Measurements from ENCODE around the gene SPTBN1.
"Not testable (repeated sequence)": the region's sequence is repeated elsewhere in the genome, so short reads cannot be mapped to it uniquely, and the experiment has no call there.

Gene SPTBN1

GRCh38 chr2:54481686-54482085, 25.6 kb downstream of the SPTBN1 start:
- no peak overlapping the region for H3K4me3 ChIP-seq (ENCODE audit: low read depth, low read length)

GRCh38 chr2:54482715-54483114, 26.6 kb downstream of the SPTBN1 start:
- no peak overlapping the region for H3K4me3 ChIP-seq (ENCODE audit: low read depth, low read length)

More at GRCh38 chr2:54481686-54482085, 25.6 kb downstream of the SPTBN1 start:
- no peak for TF ChIP-seq CTCF (IDR thresholded peaks at IDR 0.05; ENCODE audit: insufficient read depth, low read depth, low read length, missing control alignments)
- DNase-seq (ENCODE audit: low read depth), result no peak

GRCh38 chr2:54483426-54483825, 27.3 kb downstream of the SPTBN1 start:
- no peak overlapping the region for H3K4me3 ChIP-seq (ENCODE audit: low read depth, low read length)
- DNase-seq (ENCODE audit: low read depth), result no peak
- no peak for TF ChIP-seq CTCF (IDR thresholded peaks at IDR 0.05; ENCODE audit: insufficient read depth, low read depth, low read length, missing control alignments)

More at GRCh38 chr2:54482715-54483114, 26.6 kb downstream of the SPTBN1 start:
- TF ChIP-seq CTCF (IDR thresholded peaks at IDR 0.05; ENCODE audit: insufficient read depth, low read depth, low read length, missing control alignments), result no peak
- DNase-seq (ENCODE audit: low read depth), result no peak

DNA sequence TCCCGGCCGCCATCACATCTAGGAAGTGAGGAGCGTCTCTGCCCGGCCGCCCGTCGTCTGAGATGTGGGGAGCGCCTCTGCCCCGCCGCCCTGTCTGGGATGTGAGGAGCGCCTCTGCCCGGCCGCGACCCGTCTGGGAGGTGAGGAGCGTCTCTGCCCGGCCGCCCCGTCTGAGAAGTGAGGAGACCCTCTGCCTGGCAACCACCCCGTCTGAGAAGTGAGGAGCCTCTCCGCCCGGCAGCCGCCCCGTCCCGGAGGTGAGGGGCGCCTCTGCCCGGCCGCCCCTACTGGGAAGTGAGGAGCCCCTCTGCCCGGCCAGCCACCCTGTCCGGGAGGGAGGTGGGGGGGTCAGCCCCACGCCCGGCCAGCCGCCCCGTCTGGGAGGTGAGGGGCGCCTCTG, 29.6 kb downstream of the SPTBN1 start:
- DNase-seq (ENCODE audit: low read depth); H3K4me3 ChIP-seq (ENCODE audit: low read depth, low read length): not testable (repeated sequence)

- no peak for TF ChIP-seq CTCF (IDR thresholded peaks at IDR 0.05; ENCODE audit: insufficient read depth, low read depth, low read length, missing control alignments)
- no peak overlapping the region for H3K4me3 ChIP-seq (ENCODE audit: low read depth, low read length)
- no peak for DNase-seq (ENCODE audit: low read depth)
These were observed 30.6 kb downstream of the SPTBN1 start for GRCh38 chr2:54486766-54487165.

DNA sequence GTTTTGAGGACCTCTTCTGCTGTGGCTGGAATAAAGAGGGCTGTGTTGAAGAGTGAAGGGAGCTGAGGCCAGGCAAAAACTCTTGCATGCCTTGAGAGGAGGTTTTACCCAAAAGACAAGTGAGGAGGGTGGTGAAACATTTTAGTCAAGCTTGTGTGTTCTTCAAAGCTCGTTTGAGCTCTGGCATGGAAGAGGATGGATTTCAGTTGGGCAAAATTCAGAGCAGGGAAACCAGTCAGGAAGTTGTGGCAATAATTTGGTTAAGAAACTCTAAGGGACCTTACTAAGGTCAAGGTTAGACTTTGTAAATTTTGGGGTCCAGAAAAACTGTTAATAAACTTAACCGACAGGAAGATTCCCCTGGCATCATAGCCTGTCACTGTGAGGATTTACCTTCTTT, 34.7 kb downstream of the SPTBN1 start:
- DNase-seq (ENCODE audit: low read depth), result no peak
- H3K4me3 ChIP-seq (ENCODE audit: low read depth, low read length), result no peak overlapping the region
- TF ChIP-seq CTCF (IDR thresholded peaks at IDR 0.05; ENCODE audit: insufficient read depth, low read depth, low read length, missing control alignments), result no peak

GRCh38 chr2:54492335-54492734, 36.2 kb downstream of the SPTBN1 start:
- no peak for DNase-seq (ENCODE audit: low read depth)
- H3K4me3 ChIP-seq (ENCODE audit: low read depth, low read length), result no peak overlapping the region
- no peak for TF ChIP-seq CTCF (IDR thresholded peaks at IDR 0.05; ENCODE audit: insufficient read depth, low read depth, low read length, missing control alignments)
